SU-DHL-6 (cell line): ENCODE results near the gene FXYD1.

Experiments
- H2AFZ ChIP-seq: fragments of 200-600 bp; sonication (generic); 2 replicates; pipeline ENCODE4 v1.6.1; 2014; ENCODE audit warnings: low read depth, mild to moderate bottlenecking, moderate library complexity, mixed read lengths, antibody characterized with exemption, low read length; ENCODE audit not compliant: severe bottlenecking
- H3F3A ChIP-seq: fragments of 200-600 bp; shearing (Covaris generic); 2 replicates; pipeline ENCODE4 v1.6.0; 2016; ENCODE audit warnings: antibody characterized with exemption, mild to moderate bottlenecking; ENCODE audit not compliant: insufficient read depth
- H3K27ac ChIP-seq: fragments of 200-600 bp; sonication (generic); 2 replicates; pipeline ENCODE4 v1.5.1; 2016; ENCODE audit warnings: low read depth, mild to moderate bottlenecking, low read length, moderate library complexity, mixed read lengths
- H3K27me3 ChIP-seq: fragments of 200-600 bp; sonication (generic), shearing (Covaris generic); 2 replicates; pipeline ENCODE4 v1.6.0; 2014; ENCODE audit warnings: mild to moderate bottlenecking, low read length
- H3K36me3 ChIP-seq: fragments of 200-600 bp; sonication (generic); 2 replicates; pipeline ENCODE4 v1.6.1; 2014; ENCODE audit warnings: mild to moderate bottlenecking, low read length, mixed read lengths
- H3K4me2 ChIP-seq: fragments of 300-600, 200-600 bp; shearing (Covaris generic), sonication (generic); 2 replicates; pipeline ENCODE4 v1.6.0; 2014; ENCODE audit warnings: low read length, low read depth, mild to moderate bottlenecking; ENCODE audit not compliant: poor library complexity, severe bottlenecking
- H3K4me3 ChIP-seq: fragments of 200-600 bp; sonication (generic); 2 replicates; pipeline ENCODE4 v1.5.1; 2014; ENCODE audit warnings: antibody characterized with exemption, low read length, mild to moderate bottlenecking, mixed read lengths; ENCODE audit not compliant: insufficient read depth, poor library complexity, severe bottlenecking
- H3K79me2 ChIP-seq: fragments of 200-600 bp; sonication (generic); 2 replicates; pipeline ENCODE4 v1.6.1; 2014; ENCODE audit warnings: mild to moderate bottlenecking, low read length, moderate library complexity; ENCODE audit not compliant: insufficient read depth
- H3K9ac ChIP-seq: fragments of 200-600 bp; sonication (generic); 2 replicates; pipeline ENCODE4 v1.7.0; 2014; ENCODE audit warnings: mild to moderate bottlenecking, low read length
- H3K9me2 ChIP-seq: fragments of 200-600 bp; sonication (generic); replicated peaks from 2 replicates; pipeline ENCODE4 v1.6.1; 2014; ENCODE audit warnings: low read length; ENCODE audit not compliant: insufficient read depth
- H3K9me3 ChIP-seq: fragments of 200-600 bp; sonication (generic); 2 replicates; pipeline ENCODE4 v1.6.1; 2014; ENCODE audit warnings: low read length, mixed read lengths; ENCODE audit not compliant: insufficient read depth
- H4K20me1 ChIP-seq: fragments of 200-600 bp; sonication (generic); 2 replicates; pipeline ENCODE4 v1.6.1; 2014; ENCODE audit warnings: low read depth, mild to moderate bottlenecking, antibody characterized with exemption, low read length, moderate library complexity, mixed read lengths
- CTCF ChIP-seq: fragments of 200-600 bp; sonication (generic); IDR thresholded peaks from one replicate; pipeline ENCODE4 v1.5.1; 2017; ENCODE audit warnings: antibody characterized with exemption, mild to moderate bottlenecking, low read length, moderate library complexity; ENCODE audit not compliant: insufficient read depth, poor library complexity, severe bottlenecking
- EZH2phosphoT487 ChIP-seq: fragments of 200-600 bp; sonication (generic), shearing (Covaris generic); conservative IDR thresholded peaks from 2 replicates; pipeline ENCODE4 v1.6.1; 2018; ENCODE audit warnings: mild to moderate bottlenecking, antibody characterized with exemption, low read length, moderate library complexity, mixed read lengths

FXYD1 gene

GRCh38 chr19:35176181-35176570 lies 37.6 kb downstream of the FXYD1 start:
- Histone ChIP-seq H3K9ac (no peak overlapping the region), H3K4me3 (no peak overlapping the region), H3K36me3 (no peaks in the 10 kb centered on the region), H3K27ac (no peak overlapping the region), H3K27me3 (no peaks in the 10 kb centered on the region), H3K9me3 (no peaks in the 10 kb centered on the region; the same call in 1 of the 2 replicates), H2AFZ (no peak overlapping the region), H3K79me2 (no peaks in the 10 kb centered on the region), H3F3A (no peaks in the 10 kb centered on the region), H3K4me2 (no peak overlapping the region), H4K20me1 (no peaks in the 10 kb centered on the region), H3K9me2 (no peaks in the 10 kb centered on the region)
- no peak for TF ChIP-seq EZH2phosphoT487
- TF ChIP-seq CTCF: no peak

GRCh38 chr19:35177377-35178274 lies 39.0 kb downstream of the FXYD1 start:
- TF ChIP-seq EZH2phosphoT487 (no peak), CTCF (no peak)
- Histone ChIP-seq H3K27me3 (no peaks in the 10 kb centered on the region), H3F3A (no peaks in the 10 kb centered on the region), H3K27ac (no peak overlapping the region), H3K4me3 (no peak overlapping the region), H3K9me2 (no peaks in the 10 kb centered on the region), H3K9me3 (no peaks in the 10 kb centered on the region; the same call in 1 of the 2 replicates), H3K79me2 (no peaks in the 10 kb centered on the region), H3K9ac (no peak overlapping the region), H4K20me1 (no peaks in the 10 kb centered on the region), H3K4me2 (no peak overlapping the region), H3K36me3 (no peaks in the 10 kb centered on the region), H2AFZ (no peak overlapping the region)

- H3K27ac ChIP-seq: no peak overlapping the region
- no peaks in the 10 kb centered on the region for H3K27me3 ChIP-seq
- no peak overlapping the region for H3K9ac ChIP-seq
- H3K9me3 ChIP-seq: no peaks in the 10 kb centered on the region; the same call in 1 of the 2 replicates
- no peaks in the 10 kb centered on the region for H3F3A ChIP-seq
- H3K4me3 ChIP-seq: no peak overlapping the region
- TF ChIP-seq EZH2phosphoT487 (no peak), CTCF (no peak)
- H4K20me1 ChIP-seq: no peaks in the 10 kb centered on the region
- no peak overlapping the region for H3K4me2 ChIP-seq
- no peaks in the 10 kb centered on the region for H3K36me3 ChIP-seq
- no peaks in the 10 kb centered on the region for H3K79me2 ChIP-seq
- H2AFZ ChIP-seq: no peak overlapping the region
- H3K9me2 ChIP-seq: no peaks in the 10 kb centered on the region
Observed at GRCh38 chr19:35178701-35179100, 40.1 kb downstream of the FXYD1 start.
